NCI-H345 (cell line): ENCODE measurements around the gene SLC13A1.
"Not testable (repeated sequence)": the region's sequence is repeated elsewhere in the genome, so short reads cannot be mapped to it uniquely, and the experiment has no call there.

Source experiments
- DNase-seq: peaks from one replicate; lab custom pipeline; 2025; lab: John Stamatoyannopoulos, UW

The SLC13A1 gene

GRCh38 chr7:123199883-123200282 is at the start of gene SLC13A1:
Gene SLC13A1, minus strand, starts transcription at chr7:123199969. Its CDS starts 23 bp downstream, at chr7:123199946.
- DNase-seq = no peak

- no peak for DNase-seq
These were observed 45.0 kb upstream of the SLC13A1 start for GRCh38 chr7:123244768-123245167.

GRCh38 chr7:123242467-123243092 is 42.8 kb upstream of the SLC13A1 start:
- DNase-seq = no peak

- no peak for DNase-seq
These were observed 42.0 kb upstream of the SLC13A1 start for GRCh38 chr7:123241809-123242208.

- DNase-seq = no peak
These were observed 31.5 kb upstream of the SLC13A1 start for GRCh38 chr7:123231021-123232000.

GRCh38 chr7:123230603-123231002 is 30.8 kb upstream of the SLC13A1 start:
- DNase-seq = no peak

GRCh38 chr7:123230147-123230546 is 30.4 kb upstream of the SLC13A1 start:
- no peak for DNase-seq

GRCh38 chr7:123229426-123229825 is 29.7 kb upstream of the SLC13A1 start:
- no peak for DNase-seq

GRCh38 chr7:123227666-123228065 is 27.9 kb upstream of the SLC13A1 start:
- DNase-seq = not testable (repeated sequence)

GRCh38 chr7:123220396-123220795 is 20.6 kb upstream of the SLC13A1 start:
- DNase-seq = no peak

- DNase-seq = no peak
These were observed 19.1 kb upstream of the SLC13A1 start for GRCh38 chr7:123218866-123219265.

- DNase-seq = no peak
These were observed 17.1 kb upstream of the SLC13A1 start for GRCh38 chr7:123216825-123217224.

GRCh38 chr7:123215350-123215749 is 15.6 kb upstream of the SLC13A1 start:
- no peak for DNase-seq

- no peak for DNase-seq
These were observed 11.8 kb upstream of the SLC13A1 start for GRCh38 chr7:123211545-123211944.

- no peak for DNase-seq
These were observed 11.2 kb upstream of the SLC13A1 start for GRCh38 chr7:123210986-123211385.

- no peak for DNase-seq
These were observed 10.0 kb upstream of the SLC13A1 start for GRCh38 chr7:123209786-123210185.

GRCh38 chr7:123208793-123209192 is 9.0 kb upstream of the SLC13A1 start:
- peak; percentile 13 for DNase-seq

- no peak for DNase-seq
These were observed 4.6 kb upstream of the SLC13A1 start for GRCh38 chr7:123204206-123204835.

- DNase-seq = no peak
These were observed 2.1 kb upstream of the SLC13A1 start for GRCh38 chr7:123201901-123202300.

- DNase-seq = no peak
These were observed 809 bp downstream of the SLC13A1 start for GRCh38 chr7:123198668-123199652.

GRCh38 chr7:123198111-123198510 is 1.7 kb downstream of the SLC13A1 start:
- DNase-seq = no peak
